Activated CD8-positive, alpha-beta memory T cell treated with anti-CD3 and anti-CD28 coated beads, Interleukin-2, amount 50 U/mL, for 48 hours (primary cell): ENCODE results near the gene PSMD13.

Source experiments
- DNase-seq: peaks from one replicate; pipeline ENCODE4 v3.0.0-alpha.2; 2020

The PSMD13 gene

GRCh38 chr11:279040-279965 lies 42.5 kb downstream of the PSMD13 start:
- peak; percentile 61 for DNase-seq

GRCh38 chr11:279966-280705 lies 43.4 kb downstream of the PSMD13 start:
- DNase-seq, result peak; percentile 74

- peak; percentile 73 for DNase-seq
Observed at GRCh38 chr11:280706-281485, 44.1 kb downstream of the PSMD13 start.

DNA sequence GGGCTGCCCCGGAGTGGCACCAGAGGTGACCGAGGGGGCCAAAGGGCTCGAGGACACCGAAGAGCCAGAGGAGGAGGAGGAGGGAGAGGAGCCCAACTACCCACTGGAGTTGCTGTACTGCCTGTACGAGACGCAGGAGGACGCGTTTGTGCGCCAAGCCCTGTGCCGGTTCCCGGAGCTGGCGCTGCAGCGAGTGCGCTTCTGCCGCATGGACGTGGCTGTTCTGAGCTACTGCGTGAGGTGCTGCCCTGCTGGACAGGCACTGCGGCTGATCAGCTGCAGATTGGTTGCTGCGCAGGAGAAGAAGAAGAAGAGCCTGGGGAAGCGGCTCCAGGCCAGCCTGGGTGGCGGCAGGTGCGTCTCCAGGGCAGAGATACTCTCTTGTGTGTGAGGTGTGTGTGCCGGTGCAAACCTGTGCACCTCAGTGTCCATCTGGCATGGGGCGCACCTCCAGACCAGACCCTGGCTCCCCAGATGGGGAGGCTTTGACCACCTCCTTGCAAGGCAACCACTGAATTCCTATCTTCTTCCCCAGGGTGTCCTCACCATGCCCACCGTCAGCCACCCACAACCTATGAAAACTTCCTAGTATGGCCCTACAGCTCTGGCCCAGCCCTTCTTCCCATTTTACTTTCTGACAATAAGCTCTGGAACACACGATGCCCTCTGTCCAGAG lies 44.8 kb downstream of the PSMD13 start:
- DNase-seq, result no peak

DNA sequence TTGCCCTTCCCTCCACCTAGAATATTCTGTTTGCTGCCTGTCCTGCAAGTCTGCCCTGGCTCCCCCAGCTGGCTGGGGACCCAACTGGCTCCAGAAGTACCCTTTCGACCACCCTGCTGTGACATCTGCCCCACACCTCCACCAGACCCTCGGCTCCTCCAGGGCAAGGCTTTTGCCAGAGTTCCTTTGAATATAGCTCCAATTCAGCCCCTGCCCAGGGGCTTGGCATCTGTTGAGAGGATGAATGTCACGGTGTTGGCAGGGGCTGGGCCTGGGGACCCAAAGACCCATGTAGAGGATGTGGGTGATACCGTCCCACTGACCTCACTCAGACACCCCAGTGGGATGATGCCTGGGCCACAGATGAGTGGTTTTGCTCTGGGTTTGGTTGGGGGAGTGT lies 45.4 kb downstream of the PSMD13 start:
- peak; percentile 55 for DNase-seq

DNA sequence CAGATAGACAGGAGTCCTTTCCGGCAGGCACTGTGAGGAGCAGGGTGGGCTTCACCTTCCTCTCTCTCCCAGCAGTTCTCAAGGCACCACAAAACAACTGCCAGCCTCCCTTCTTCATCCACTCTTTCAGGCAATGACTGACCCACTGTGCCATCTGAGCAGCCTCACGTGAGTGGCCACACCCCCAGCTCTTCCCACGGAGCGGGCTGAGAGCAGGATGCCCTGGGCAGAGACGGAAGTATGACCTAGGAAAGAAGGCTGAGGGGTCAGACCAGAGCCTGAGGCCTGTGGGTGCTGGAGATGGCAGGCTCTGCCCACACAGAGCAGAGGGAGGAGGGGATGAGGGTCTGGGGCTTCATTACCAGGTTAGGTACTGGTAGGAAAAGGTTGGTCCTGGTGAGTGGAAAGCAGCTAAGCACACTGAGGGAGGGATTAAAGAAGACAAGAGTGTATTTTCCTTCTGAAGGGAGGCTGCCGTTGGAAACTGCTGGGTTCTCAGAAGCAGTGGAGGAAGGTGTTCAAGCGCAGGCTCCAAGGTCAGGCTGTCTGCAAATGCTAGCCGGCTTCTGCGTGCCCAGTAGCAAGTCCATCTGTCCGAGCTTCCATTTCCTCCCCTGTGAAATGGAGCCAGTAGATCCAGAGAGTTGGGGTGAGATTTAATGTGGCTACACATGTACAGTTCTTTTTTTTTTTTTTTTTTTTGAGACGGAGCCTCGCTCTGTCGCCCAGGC lies 46.0 kb downstream of the PSMD13 start:
- DNase-seq, result no peak

DNA sequence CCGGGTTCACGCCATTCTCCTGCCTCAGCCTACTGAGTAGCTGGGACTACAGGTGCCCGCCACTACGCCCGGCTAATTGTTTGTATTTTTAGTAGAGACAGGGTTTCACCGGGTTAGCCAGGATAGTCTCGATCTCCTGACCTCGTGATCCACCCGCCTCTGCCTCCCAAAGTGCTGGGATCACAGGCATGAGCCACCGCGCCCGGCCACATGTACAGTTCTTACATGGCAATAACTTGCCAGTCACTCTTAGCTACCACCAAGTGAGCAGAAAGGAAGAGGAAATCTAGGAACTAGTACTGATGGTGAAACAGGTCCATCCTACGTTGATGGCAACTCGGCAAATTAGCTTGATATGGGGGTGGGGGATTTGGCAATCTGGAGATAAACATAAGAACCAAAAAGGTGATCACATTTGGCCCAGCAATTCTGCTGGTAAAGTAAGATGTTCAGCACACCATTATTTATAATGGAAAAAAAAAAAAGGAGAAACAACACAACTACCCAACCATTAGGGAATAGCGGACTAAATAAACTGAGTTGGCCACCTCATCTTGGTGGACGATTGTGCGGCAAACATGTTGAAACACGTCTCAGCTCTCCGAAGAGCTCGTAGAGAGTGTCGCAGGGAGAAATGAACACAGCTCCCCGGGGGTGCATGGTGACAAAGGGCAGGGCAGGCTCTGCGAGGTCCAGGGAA lies 46.8 kb downstream of the PSMD13 start:
- DNase-seq, result no peak

DNA sequence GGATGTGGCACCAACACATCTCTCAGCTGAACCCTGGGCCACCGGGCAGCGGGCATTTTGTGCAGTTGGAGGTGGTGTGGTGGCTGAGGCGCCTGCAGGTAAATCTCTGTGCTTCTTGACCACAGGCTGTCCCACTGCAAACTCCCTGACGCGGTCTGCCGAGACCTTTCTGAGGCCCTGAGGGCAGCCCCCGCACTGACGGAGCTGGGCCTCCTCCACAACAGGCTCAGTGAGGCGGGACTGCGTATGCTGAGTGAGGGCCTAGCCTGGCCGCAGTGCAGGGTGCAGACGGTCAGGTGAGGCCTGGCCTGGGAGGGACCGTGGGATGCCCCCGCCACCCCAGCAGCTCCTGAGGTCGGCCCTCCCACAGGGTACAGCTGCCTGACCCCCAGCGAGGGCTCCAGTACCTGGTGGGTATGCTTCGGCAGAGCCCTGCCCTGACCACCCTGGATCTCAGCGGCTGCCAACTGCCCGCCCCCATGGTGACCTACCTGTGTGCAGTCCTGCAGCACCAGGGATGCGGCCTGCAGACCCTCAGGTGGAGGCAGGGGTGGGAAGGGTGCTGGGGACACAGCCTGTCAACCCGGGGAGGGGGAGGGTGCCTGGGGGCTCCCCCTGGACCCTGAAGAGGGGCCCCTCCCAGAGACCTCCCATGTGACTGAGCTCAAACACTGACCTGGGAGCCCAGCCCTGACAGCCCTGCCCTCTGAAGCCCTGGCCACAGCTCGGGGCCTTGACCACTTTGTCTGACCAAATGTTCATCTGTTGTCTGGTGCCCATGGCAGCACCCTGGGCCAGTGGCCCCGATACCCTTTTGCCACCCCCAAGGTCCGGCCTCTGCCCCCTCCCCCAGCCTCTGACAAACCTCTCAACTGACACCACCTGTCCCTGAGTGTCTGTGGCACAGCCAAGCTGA lies 47.6 kb downstream of the PSMD13 start:
- no peak for DNase-seq

DNA sequence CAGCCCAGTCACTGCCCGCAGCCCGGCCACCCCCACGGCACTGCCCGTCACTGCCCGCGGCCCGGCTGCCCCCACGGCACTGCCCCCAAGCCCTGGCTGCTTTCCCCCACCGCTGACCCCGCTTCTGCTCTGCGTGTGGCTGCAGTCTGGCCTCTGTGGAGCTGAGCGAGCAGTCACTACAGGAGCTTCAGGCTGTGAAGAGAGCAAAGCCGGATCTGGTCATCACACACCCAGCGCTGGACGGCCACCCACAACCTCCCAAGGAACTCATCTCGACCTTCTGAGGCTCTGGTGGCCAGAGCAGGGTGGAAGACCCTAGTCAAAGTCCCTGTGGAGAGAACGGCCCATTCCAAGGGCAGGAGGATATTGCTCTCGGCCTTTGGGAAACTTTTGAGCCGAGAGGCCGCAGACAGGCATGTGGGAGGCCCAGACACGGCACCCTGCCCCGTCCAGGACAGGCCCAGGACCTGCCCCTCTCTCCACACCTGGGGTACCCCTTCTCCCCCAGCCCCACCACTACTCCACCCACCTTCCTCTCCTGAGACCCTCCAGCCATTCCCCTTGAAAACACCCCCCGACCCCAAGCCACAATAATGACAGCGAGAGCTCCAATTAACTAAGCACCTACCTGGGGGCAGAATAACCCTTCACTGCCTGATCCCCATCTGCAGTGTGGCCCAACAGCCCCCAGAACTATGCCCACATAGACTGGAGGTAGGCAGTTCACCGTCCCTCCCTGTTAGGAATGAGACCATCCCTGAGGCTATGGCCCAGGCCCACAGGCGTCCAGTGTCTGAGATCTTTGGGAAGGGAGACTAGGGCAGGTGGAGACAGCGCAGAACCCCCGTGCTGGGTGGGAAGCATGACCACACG lies 48.5 kb downstream of the PSMD13 start:
- no peak for DNase-seq

DNA sequence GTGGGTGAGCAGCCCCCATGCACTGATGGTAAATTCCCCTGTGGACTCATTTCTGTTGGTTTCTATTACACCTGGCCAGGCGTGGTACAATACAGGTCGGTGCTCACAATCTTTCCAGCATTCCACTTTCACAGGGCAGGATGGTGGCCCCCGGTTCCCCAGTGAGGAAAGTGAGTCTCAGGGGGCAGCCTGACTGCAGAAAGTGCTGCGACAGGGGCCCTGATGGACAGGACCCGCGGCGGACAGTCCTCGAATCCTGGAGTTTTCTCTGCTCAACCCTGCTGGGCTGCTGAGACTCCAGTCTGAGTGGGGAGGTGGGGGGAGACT lies 49.1 kb downstream of the PSMD13 start:
- DNase-seq, result no peak

DNA sequence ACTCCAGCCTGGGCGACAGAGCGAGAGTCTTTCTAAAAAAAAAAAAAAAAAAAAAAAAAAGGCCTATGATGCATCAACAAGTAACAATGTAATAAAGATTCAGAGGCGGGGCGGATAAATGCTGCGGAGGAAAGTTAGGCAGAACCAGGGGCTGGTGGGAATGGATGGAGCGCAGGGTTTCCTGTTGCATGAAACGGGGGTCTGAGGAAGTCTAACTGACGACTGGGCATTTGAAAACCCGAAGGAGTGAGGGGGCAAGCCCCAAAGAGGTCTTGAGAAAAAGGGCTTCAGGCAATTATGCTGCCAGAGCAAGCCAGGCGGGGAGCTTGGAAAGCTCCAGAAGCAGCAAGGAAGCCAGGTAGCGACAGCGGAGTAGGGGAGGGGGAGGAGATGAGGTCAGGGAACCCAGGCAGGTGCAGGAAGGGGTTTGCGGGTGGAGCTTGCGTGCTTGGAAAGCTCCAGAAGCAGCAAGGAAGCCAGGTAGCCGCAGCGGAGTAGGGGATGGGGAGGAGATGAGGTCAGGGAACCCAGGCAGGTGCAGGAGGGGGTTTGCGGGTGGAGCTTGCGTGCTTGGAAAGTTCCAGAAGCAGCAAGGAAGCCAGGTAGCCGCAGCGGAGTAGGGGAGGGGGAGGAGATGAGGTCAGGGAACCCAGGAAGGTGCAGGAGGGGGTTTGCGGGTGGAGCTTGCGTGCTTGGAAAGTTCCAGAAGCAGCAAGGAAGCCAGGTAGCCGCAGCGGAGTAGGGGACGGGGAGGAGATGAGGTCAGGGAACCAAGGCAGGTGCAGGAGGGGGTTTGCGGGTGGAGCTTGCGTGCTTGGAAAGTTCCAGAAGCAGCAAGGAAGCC lies 50.4 kb downstream of the PSMD13 start:
- DNase-seq, result peak; percentile 57

DNA sequence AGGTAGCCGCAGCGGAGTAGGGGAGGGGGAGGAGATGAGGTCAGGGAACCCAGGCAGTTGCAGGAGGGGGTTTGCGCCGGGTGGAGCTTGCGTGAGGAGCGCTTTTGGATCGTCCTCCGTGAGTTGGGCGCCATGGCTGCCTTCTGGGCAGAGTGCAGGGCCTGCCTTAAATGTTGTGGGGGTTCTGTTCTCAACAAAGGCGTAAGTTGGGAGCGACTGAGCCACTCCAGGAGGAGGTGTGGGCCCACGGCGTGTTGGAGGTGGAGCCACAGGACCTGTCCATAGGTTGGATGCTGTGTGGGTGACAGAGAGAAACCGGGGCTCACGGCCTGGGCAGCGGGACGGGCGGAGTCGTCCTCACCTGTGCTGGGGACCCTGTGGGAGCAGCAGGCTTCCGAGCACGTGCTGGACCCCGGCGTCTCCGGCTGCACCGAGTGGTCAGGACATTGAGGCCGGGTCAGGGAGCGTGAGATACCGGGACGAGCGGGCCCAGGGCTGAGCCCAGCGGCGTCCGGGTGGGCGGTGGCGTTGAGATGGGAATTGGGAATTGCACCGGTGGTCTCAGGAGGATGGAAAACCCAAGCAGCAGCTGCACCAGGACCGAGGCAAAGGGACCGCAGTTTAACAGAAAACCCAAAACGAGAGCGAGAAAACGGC lies 51.2 kb downstream of the PSMD13 start:
- peak; percentile 76 for DNase-seq

DNA sequence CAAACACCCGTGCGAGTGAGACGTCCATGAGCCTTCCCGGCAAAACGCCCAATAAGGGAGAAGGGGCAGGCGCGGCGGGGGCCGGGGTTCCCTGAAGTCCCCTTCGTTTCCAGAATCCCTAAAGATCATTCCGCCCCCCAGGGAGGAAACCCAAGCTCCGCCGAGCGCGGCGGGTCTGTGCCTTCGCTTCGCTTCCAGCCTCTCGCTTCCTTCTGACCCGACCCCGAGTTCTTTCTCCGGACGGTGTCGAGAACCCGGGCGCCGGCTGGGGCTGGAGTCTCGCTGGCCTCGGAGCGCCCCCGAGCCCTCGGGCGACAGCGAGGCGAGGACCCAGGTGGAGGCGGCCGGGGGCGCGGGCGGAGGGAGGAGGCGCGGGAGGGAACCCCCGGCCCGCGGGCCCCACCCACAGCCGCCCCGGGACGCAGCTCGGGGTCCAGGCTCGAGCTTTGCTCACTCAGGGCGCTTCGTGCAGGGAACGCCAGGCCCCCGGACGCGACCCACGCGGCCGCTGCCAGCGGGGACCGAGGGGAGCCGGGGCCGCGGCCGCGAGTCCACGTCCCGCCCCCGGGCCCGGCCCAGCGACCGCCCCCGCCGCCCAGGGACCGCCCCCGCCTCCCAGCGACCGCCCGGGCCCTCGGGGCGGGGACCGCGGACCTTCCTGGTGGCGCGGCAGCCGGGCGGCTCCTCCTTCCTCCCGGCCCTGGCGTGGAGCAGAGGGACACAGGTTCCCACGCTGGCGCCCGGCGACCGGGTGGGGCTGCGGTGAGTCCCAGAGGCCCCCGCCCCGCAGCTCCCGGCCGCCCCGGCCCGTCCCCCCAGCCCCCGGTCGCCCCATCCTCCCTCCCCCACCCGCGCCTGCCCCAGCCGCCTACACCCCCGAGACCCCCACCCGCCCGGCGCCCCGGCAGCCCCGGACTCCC lies 52.0 kb downstream of the PSMD13 start, which contains the start of gene PGGHG:
Gene PGGHG, plus strand, starts transcription at position 649 of the 920 bp plus-strand sequence. CDS start 691 bp downstream, outside the sequence.
- DNase-seq, result peak; percentile 77

GRCh38 chr11:289398-289711 lies 52.6 kb downstream of the PSMD13 start:
- no peak for DNase-seq

- DNase-seq, result no peak
Observed at GRCh38 chr11:289712-290620, 53.2 kb downstream of the PSMD13 start.
